ENCODE data around the gene TTLL10. TPM values are rescaled to one million over a fixed set of nuclear protein-coding genes. Genes with fewer than 3 reads are reported as not detected.

The TTLL10 gene
- total and polyA plus RNA-seq, 2 of the 8 experiments (the other 6 are each of a cell fraction or from before 2014, with no cell fraction given) = 1.1 to 1.7 TPM

- TF ChIP-seq CHD7 (IDR thresholded peaks at IDR 0.05; ENCODE audit: insufficient replicate concordance, low read length) (no peak), RAD21 (IDR thresholded peaks at IDR 0.05 in 1 of 2, conservative IDR thresholded peaks at IDR 0.05 in 1 of 2; ENCODE audit: low read depth in 2 of 2, low read length in 2 of 2) (no peak), SIRT6 (IDR thresholded peaks at IDR 0.05; ENCODE audit: low read length) (no peak), TEAD4 (IDR thresholded peaks at IDR 0.05; ENCODE audit: low read depth, low read length) (no peak), SP1 (IDR thresholded peaks at IDR 0.05; ENCODE audit: low read depth, low read length) (no peak), GABPA (IDR thresholded peaks at IDR 0.05; ENCODE audit: borderline replicate concordance, insufficient read depth, low read length) (no peak)
These were observed 54.5 kb downstream of the TTLL10 start (continued) for GRCh38 chr1:1228187-1228586.

All from H1 (cell line).